ENCODE data around the gene NFE2L1.
"Not testable (repeated sequence)": the region's sequence is repeated elsewhere in the genome, so short reads cannot be mapped to it uniquely, and the experiment has no call there.

Gene NFE2L1, protein sequence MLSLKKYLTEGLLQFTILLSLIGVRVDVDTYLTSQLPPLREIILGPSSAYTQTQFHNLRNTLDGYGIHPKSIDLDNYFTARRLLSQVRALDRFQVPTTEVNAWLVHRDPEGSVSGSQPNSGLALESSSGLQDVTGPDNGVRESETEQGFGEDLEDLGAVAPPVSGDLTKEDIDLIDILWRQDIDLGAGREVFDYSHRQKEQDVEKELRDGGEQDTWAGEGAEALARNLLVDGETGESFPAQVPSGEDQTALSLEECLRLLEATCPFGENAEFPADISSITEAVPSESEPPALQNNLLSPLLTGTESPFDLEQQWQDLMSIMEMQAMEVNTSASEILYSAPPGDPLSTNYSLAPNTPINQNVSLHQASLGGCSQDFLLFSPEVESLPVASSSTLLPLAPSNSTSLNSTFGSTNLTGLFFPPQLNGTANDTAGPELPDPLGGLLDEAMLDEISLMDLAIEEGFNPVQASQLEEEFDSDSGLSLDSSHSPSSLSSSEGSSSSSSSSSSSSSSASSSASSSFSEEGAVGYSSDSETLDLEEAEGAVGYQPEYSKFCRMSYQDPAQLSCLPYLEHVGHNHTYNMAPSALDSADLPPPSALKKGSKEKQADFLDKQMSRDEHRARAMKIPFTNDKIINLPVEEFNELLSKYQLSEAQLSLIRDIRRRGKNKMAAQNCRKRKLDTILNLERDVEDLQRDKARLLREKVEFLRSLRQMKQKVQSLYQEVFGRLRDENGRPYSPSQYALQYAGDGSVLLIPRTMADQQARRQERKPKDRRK

DNA sequence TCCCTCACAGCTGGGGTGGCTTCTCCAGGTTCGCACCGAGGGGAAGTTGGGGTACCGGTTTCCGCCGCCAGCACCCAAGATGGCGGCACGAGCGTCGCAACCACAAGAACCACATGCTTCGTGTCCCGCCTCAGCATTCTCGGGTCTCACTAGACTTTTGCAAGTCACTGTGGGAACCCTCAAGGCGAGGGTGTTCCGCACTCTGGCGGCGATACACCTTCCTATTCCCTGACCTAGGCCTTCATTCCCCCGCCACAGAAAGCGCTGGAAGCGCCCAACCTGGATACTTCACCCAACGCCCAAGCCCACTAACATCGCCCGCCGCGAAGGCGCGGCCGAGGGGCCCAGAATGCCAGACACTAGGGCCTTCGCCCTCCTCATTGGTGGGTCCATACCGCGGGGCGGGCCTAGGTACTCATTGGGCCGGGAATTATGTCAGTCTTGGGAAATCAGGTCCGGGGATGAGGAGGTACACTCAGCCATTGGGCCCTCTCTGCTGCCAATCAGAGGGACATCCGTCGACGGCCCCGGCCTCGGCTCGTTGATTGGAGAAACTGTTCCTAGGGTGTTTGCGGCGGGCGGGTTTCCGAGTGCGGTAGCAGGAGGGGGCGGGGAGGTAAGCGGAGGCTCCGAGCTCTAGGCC, at the start of gene NFE2L1:
TSS of gene NFE2L1 (plus strand) at position 619 of the 643 bp plus-strand sequence. CDS start 2,760 bp downstream, outside the sequence.
- peak; percentile 96 for DNase-seq (ENCODE audit: low read depth)

DNA sequence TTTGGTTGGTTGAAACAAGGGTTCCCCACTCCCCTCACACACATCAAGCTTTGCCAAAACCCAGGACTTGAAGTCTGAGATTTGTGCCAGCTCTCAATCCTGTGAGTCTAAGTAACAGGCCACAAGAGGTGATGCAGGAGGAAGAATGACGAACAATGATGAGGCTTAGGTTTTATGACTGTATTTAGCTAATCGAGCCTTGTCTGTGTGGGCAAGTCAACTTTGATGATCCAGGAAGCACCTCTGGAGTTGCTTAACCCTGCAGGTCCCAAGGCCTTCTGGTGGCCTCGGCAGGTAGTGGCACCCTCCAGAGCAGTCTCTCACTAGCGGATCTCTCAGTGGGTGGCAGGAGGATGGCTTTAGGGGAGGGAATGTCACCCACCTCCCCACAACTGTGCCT, 48.6 kb upstream of the NFE2L1 start:
- DNase-seq (ENCODE audit: low read depth), result no peak

DNA sequence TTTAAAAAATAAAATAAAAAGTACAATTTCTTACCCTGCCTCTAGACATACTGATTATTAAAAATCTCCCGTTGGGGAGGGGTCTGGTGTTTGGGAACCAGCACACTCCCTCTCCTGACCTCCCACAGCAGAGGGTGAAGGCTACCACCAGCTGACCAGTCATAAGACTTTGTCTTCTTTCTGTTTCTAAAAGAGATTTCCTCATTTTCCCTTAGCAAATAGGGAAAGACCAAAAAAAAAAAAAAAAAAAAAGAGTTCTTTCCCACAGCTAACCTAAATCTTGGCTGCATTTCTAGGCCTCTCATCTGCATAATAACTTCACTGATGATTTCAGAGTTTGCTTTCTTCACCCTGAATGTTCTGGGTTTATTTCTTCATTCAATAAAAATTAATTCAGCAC, 47.0 kb upstream of the NFE2L1 start:
- no peak for DNase-seq (ENCODE audit: low read depth)

DNA sequence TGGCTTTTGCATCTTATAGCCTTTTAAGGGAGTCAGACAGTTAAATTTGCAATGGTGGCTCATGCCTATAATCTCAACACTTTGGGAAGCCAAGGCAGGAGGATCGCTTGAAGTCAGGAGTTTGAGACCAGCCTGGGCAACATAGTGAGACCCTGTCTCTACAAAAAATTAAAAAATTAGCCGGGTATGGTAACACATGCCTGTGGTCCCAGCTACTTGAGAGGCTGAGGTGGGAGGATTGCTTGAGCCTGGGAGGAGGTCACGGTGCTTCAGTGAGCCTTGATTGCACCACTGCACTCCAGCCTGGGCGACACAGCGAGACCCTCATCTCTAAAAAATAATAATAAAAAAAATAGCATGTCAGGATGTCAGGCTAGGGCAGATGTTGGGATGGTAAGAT, 46.5 kb upstream of the NFE2L1 start:
- DNase-seq (ENCODE audit: low read depth), result not testable (repeated sequence)

DNA sequence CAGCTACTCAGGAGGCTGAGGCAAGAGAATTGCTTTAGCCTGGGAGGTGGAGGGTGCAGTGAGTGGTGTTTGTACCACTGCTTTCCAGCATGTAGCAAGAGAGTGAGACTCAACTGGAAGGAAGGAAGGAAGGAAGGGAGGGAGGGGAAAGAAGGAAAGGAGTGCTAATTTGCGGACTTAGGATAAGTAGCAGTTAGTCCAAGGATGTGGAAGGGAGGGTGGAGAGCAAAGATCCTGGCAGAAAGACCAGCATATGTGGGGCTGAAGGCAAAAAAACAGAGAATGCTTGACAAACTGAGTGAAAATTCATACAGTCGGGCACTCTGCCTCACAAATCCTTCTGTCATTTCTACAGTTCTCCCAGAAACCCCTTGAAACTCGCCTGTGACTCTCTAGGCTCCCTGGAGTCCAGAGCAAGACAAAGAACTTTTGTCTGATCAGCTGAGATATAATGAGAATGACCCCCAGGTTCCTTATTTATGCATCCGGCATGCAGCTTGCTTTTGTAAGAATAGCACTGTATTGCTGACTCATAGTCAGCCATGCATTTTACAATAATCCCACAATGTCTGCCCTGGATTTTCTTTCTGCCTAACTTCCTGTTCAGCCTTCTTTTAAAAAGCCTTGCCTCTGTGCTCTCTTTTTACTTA, 45.8 kb upstream of the NFE2L1 start:
- no peak for DNase-seq (ENCODE audit: low read depth)

DNA sequence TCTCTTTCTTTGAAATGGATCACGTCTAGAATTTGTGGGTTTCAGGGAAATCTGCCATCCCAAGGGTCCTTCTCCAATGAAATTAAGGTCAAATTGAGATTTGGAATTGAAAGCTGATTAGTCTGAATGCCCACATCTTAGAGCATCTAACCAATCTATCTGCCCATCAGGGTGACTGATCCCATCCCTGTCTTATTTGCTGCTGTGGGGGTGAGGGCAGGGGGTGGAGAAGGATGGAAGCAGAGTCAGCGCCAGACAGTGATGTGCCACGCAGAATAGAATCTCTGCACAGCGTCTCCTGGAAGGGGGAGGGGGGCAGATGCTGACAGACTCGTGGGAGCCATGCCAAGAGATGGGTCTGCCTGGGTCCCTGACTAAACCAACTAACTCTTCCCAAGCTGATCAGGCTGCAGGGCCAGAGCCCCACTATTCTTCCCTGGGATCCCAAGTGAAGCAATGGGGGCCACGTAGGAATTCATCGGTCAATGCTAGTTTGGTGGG, 45.2 kb upstream of the NFE2L1 start:
- DNase-seq (ENCODE audit: low read depth), result no peak

DNA sequence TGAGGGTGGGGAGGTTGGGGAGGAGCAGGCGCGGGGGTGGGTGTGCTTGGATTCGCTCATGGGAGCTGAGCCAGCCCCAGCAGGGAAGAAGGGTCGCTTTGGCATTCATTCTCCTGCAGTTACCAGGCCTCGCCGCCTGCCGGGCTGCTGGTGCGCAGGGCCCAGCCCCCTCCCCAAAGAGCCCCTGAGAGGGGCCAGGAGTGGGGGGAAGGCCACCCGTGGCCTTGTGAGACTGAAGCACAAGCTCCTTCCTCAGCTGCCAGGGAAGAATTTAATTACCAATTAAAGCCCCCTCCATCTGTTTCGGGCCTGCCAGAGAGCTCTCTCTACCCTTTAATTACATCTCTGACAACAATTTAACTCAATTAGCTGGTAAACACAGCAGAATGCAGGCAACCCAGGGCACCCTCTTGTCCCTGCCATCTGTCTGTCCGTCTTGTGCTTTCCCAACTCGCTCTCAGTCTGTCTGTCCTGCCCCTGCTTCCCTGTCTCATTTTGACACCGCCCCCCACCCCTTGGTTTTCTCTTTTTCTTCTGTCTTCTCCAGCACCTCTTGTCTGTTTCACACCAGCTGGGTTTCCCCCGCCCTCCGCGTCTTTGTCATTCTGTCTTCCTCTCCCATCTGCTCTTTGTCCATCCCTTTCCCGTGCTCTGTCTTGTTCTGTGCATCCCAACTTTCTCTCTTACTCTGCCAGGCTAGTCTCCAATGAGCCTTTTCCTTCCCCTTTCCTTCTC, 44.6 kb upstream of the NFE2L1 start:
- no peak for DNase-seq (ENCODE audit: low read depth)

DNA sequence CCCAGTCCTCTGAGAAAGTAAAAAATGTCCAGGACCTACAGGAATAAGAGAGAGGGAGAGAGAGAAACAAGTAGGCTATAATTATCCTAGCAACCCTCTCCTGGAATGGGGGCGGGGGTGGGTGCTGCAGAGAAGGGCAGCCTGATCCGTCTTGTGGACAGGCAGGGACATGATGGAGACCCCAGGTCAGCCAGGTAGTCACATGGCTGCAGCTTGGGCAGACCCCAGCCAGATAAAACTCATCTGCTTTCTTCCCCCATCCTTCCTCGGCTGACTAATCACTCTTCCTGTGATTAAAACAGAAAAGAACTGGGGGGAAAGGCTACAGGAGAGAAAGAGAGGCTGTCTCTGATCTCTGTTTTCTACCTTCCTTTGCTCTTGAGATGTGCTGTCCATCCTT, 43.2 kb upstream of the NFE2L1 start:
- no peak for DNase-seq (ENCODE audit: low read depth)

DNA sequence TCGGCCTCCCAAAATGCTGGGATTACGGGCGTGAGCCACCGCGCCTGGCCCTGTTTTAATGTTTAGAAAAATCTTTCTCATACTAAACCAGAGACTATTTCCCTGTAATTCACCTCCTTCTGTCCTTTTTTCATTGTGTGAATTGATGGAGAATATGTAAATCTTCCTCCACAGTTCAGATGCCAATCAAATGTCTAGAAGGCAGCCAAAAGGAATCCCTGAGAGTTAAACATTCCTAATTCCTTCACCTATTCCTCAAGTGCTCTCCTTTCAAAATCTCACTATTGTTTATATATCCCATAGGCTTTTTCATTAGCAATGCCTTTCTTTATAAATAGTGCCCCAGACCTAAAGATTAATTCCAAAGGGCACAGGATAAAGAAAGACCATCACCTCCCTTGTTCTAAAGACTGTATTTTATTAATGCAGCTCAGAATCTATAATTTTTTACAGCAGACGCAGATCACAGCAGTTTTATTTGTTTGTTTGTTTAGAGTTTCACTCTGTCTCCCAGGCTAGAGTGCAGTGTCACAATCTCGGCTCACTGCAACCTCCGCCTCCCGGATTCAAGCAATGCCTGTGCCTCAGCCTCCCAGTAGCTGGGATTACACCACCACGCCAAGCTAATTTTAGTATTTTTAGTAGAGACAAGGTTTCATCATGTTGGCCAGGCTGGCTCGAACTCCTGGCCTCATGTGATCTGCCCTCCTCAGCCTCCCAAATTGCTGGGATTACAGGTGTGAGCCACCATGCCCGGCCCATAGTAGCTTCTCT, 41.0 kb upstream of the NFE2L1 start:
- no peak for DNase-seq (ENCODE audit: low read depth)

DNA sequence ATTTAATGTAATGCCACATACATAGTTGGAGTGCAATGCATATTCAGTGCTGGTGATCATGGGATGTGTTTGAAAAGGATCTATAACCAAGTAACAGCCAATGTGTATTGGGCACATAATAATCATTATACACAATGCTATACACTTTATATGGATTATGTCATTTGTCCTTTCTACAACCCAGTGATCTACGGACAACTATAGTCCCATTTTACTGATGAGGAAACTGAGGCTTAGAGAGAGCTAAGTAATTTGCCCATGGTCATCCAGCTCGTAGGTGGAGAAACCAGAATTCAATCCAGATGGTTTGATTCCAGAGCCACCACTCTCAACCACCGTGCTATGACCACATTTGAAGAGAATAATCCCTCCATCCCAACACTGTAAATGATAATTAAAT, 38.0 kb upstream of the NFE2L1 start:
- DNase-seq (ENCODE audit: low read depth), result no peak

DNA sequence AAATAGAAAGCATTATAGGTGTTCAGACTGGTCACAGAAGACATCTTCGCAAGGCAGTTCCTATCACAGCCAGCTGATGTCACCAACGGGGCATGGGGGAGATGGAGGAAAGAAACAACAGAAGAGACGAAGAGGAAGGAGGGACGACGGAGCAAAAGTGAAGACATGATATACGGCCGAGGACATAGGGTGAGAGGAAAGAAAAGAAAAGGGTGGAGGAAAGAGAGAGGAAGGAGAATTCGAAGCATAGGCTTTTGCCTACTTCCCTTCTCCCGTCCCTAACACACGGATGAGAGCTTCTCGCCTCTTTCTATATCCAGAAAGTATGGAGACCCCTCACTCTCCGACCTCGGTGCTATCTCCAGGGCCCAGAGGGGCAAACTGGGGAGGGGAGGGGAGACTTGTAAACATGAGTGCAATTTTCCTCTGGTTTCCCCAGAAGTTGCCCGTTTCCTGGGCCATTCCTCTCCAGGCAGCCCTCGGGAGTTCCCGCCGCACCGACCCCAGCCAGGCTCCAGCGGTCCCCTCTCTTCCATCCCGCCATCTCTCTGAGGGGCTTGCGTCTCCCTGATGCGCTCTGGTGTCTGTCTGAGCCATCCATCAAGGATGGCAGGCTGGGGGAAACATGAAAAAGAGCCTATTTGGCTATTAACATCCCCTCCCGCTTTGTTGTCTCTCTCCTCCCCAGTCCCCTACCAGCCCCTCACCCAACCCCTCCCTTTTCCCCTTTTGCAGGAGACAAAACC, 36.6 kb upstream of the NFE2L1 start:
- DNase-seq (ENCODE audit: low read depth), result no peak

DNA sequence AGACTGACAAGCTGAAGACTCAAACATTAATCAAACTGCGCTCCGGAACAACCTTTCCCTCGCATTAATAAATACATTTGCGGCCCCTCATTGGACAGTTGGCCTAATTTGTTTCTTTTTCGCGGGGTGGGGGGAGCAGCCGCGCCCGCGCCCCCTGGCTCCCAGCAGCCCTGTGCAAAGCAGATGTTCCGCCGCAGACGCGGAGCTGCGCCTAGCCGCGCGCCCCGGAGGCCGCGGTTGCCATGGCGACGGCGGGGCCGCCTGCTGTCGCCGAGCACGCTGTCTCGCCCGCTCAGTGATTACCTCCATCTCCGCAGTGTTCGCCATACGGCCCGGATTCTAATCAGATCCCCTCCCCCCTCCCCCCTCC, 36.0 kb upstream of the NFE2L1 start:
- peak; percentile 41 for DNase-seq (ENCODE audit: low read depth)

DNA sequence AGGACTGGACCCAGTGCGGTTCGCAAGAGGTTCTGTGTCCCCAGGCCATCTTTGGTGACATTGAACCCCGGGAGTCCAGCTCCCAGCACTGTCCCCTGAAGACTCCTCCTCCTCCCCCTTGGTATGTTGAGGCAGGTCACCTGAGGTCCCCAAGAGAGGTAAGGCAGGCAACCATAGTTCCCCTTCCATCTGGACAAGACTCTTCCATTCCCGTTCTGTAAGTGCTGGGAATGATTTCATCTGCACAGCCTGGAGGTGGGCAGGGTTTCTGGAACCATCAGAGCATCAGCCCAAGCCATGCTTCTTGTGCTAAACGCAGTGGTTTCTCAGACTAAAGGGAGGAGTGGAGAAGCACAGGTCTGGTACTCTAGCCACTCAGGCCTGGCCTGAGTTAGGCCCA, 35.5 kb upstream of the NFE2L1 start:
- no peak for DNase-seq (ENCODE audit: low read depth)

DNA sequence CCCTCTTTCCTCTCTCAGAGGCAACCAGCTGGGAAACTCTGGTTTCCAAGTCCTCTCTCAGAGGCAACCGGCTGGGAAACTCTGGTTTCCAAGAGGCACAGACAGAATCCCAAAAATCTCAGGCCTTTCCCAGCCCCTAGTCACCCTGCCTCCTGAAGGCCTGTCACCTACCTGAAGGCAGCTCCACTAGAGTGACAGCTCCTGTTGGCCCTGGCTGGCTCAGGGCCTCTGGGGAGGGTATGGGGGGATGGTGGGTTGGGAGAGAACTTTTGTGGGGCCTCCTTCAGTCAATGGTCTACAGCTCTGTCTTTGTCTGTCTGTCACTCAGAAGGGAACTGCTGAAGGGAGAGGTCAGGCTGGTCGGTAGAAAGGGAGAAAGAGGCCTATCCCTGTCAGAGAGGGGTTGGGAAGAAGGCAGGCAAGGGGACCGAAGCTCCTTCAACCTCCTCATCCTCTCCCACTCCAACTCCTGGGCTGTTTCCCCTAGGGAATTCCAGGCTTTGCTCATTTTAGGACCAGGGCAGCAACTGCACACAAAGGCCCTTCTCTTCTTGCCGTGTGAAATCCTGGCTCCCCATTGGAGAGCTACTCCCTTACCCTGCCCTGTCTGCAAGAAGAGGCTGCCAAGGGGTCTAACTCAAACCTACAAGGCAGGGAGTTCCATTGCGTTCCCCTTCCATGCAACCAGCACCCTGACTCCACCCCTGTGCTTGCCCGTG, 34.1 kb upstream of the NFE2L1 start:
- DNase-seq (ENCODE audit: low read depth), result no peak

DNA sequence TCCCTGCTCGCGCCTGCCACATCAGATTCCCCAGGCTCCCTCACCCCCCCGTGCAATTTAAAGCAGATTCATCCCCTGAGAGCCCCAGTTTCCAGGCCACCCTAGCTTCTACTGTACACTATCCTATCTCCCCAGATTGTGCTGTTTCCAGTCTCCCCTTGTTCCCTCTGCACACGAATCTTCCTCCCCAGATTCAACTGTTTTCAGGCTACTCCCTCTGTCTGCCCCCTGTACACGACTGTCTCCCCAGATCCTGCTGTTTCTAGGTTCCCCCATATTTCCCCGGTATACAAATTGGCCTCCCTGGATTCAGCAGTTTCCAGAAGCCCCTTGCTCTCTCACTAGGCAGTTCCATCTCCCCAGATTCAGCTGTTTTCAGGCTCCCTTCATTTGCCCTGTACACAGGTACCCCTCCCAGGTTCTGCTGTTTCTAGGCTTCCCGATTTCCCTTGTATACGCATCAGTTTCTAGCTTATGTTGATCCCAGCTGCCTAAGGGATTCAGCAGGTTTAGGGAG, 33.5 kb upstream of the NFE2L1 start:
- no peak for DNase-seq (ENCODE audit: low read depth)

DNA sequence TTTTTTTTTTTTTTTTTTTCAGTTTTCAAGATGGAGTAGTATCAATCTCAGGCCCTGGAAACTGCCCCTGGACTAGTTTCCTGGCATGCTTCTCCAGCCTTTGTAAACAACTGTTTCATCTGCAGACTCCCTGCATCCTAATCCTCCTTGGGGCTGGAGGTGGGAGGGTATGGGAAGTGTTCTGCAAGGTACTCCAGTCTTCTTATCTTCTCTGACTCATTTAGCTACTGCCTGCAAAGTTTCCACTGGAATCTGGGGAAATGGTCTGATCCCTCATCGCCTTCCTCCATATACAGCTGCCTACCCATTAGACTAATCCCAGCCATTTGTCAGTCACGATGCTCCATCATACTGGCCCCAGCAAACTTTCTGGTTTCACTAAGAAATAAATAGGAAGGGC, 32.0 kb upstream of the NFE2L1 start:
- DNase-seq (ENCODE audit: low read depth), result no peak

DNA sequence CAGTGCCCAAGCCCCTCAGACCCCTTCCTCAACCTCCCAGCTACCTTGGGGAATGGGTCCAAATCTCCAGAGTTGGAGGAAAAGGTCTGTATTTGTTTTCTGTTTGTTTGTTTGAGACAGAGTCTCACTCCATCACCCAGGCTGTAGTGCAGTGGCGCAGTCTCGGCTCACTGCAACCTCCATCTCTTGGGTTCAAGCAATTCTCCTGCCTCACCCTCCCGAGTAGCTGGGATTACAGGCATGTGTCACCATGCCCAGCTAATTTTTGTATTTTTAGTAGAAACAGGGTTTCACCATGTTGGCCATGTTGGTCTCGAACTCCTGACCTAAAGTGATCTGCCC, 30.4 kb upstream of the NFE2L1 start:
- DNase-seq (ENCODE audit: low read depth), result not testable (repeated sequence)

DNA sequence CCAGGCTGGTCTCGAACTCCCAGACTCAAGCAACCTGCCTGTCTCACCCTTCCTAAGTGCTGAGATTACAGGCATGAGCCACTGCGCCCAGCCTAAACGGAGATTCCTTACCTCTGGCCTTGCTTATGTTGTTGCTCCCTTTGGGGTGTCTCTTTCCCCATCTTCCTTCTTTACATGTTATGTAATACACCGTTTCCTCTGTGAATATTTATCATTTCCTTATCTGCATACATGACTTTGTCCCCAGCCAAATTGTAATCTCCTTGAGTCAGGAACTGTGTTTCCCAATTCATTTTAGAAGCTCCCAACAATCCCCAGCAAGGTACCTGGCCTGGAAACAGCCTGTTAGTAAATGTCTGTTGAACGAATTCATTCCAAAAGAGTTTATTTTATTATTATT, 26.2 kb upstream of the NFE2L1 start:
- no peak for DNase-seq (ENCODE audit: low read depth)

DNA sequence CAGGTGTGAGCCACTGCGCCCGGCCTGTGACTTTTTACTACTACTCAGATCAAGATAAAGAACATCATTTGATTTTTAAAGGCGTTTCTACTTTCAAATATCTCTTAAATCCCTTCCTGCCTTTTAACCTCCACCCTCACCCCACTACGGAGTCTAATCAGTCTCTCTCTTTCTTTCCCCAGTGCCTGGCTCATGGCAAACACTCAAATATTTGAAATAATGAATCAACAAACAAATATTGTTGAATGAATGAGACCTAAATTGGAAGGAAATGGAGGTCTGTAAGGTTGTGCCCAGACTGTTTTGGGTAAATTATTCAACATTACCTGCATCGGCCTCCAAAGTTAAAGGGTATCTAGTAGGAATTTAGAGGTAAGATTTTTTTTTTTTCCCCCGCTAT, 25.3 kb upstream of the NFE2L1 start:
- no peak for DNase-seq (ENCODE audit: low read depth)

Data from activated T-cell treated with anti-CD3 and anti-CD28 coated beads for 24 hours (primary cell).